Astrocyte (in vitro differentiated cells and primary cell): ENCODE data around the gene GALK2.
"Not testable (repeated sequence)": the region's sequence is repeated elsewhere in the genome, so short reads cannot be mapped to it uniquely, and the experiment has no call there.

Source experiments
- CTCF ChIP-seq: IDR thresholded peaks from 2 replicates; pipeline ENCODE4 v1.5.1; 2011; ENCODE audit warnings: low read depth, mild to moderate bottlenecking, inconsistent platforms, low read length, moderate library complexity; ENCODE audit not compliant: insufficient read depth
- EZH2 ChIP-seq: IDR thresholded peaks from 2 replicates; pipeline ENCODE4 v1.6.1; 2012; ENCODE audit warnings: mild to moderate bottlenecking, low read length, inconsistent platforms; ENCODE audit not compliant: insufficient read depth

- TF ChIP-seq CTCF, EZH2: not testable (repeated sequence)
Observed at GRCh38 chr15:49175582-49176397, 5.7 kb downstream of the GALK2 start.
